ENCODE measurements around the gene CYTH4.

CYTH4 gene

DNA sequence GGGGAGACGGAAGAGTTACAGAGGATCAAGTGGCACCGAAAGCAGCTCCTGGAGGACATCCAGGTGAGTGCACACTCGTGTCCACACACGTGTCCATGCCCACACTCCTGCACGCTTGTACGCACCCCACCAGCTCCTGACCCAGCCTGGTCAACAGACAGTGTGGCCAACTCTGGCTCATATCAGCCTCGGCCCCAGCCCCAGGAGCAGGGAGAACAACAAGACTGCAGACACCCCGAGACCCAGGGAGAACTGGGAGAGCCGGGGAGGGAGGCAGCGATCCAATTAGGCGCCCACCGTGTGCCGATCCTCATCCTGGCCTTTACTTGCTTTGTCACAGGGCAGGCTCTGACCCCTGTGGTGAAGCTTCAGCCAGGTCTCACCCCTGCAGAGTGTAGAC is 10.3 kb downstream of the CYTH4 start:
- DNase-seq: no peak

DNA sequence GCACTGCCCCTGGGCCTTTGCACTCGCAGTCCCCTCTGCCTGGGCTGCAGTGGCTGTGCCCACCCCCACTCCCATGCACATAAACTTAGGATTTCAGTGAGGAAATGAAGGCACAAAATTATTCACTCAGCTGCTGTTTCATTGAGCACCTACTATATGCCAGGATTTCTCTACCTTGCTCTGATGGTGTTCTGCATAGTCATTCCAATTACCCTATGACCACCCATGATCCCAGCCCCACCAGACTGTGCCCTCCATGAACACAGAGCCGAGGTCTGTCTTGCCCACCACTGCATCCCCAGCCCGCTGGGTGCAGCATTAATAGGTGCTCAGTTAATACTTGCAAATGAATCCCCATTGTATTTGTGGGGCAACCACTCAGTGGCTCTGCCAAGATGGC is 10.9 kb downstream of the CYTH4 start:
- DNase-seq: no peak

DNA sequence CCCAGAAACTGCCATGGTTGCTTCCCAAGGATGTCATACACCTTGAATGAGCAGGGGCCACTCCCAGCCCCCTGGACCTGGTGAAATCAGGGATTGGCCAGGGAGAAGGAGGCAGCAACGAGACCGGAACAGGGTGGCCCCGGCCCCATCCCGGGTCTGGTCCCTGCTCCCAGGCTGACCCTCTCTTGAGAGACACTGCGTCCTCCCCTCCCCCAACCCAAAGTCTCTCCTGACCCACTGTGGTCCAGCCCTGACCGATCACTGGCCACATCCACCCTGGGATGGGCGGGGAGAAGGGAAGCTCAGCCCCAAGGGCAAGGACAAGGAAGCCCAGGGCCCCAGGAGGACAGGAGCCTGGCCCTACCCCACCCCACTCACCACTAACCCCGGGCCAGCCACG is 12.4 kb downstream of the CYTH4 start:
- DNase-seq: no peak

DNA sequence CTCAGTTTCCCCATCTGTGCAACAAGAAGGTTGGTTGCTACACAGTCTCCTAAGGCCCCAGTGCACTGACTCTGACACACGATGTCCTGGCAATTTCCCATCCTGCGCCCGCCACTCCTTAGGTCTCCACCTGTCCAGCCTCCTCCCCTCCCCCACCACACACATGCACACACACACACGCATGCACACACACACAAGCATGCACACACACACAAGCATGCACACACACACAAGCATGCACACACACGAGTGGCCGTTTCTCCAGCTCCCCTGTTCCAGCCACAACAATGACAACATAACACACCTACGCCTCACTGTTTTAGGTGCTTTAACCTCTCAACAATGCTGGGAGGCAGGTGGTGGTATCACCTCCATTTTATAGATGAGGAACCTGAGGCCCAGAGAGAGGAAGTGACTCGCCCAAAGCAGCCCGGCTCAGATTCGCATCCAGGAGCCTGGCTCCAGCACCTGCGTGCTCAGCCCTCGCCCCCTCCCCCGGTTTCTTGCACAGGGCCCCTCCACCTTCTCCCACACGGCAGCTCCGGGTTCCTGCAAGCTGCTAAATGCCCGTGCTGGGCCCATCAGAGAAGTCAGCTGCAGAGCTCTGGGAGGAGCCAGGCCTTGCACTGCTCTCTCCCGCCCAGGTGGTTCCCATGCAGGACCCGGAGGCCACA is 13.0 kb downstream of the CYTH4 start:
- no peak for DNase-seq

DNA sequence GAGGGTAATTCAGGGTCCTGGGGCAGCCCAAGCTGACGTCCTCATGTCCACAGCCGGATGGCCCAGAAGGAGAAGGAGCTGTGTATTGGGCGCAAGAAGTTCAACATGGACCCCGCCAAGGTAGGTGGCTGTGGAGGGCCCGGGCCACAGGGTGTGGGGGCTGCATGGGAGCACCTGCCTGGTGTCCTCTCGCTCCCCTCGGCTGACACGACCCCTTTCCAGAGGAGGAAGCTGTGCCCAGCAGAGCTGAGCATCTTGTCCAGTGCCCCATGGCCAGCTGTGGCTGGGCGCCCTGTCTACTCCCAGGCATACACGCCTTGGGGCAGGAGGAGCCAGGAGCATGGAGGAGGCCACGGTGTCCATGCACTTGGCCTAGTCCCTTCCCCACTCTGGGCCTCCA is 13.6 kb downstream of the CYTH4 start:
- no peak for DNase-seq

DNA sequence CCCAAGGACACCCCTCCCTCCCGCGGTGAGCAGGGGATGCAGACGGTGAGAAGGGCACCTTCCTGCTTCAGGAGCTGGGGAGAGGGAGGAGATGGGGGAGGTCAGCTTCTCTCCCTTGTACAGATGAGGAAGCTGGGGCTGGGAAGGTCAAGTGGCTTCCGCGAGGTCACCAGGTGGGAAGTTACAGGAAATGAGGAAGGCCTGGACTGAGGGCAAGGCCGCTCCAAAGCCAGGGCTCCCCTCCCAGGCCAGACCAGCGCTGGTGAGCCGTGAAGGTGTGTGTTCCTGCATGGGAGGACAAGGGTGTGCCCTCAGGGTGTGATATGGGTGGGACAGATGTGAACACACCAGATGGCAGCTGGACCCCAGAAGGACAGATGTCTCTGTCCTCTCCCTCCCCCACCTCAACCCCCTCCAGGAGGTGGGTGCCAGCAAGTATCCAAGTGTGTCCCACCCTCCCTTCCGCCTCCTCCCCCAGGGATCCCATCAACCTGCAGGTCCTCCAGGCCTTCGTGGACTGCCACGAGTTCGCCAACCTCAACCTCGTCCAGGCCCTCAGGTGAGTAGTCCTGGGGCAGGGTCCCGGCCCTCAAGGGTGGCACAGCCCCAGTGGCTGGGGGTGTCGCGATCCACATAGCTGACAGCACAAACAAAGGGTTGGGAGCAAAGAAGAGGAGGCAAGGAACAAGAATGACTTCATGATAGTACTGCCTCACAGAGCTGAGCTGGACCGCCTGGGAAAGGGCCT is 16.6 kb downstream of the CYTH4 start:
- no peak for DNase-seq

DNA sequence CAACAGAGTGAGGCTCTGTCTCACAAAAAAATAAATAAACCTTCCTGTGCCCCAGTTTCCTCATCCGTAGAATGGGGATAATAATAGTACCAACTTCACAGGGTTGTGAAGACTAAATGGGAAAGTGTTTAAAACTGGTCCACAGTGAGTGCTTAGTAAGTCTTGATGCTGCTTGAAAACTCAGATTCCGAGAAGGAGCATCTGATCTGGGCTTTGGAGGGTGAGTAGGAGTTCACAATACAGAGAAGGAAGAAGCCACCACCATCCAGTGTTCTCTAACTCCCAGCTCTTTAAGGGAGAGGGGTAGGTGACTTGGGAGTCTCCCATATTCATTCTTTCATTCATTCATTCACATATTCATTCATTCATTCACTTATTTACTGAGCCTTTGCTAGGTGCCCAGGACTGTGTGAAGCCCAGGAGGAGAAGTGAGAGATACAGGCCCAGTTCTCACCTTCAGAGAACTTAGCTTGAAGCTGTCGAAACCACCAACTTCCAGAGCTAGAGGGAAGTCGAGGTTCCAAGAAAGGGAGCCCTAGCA is 17.7 kb downstream of the CYTH4 start:
- no peak for DNase-seq

DNA sequence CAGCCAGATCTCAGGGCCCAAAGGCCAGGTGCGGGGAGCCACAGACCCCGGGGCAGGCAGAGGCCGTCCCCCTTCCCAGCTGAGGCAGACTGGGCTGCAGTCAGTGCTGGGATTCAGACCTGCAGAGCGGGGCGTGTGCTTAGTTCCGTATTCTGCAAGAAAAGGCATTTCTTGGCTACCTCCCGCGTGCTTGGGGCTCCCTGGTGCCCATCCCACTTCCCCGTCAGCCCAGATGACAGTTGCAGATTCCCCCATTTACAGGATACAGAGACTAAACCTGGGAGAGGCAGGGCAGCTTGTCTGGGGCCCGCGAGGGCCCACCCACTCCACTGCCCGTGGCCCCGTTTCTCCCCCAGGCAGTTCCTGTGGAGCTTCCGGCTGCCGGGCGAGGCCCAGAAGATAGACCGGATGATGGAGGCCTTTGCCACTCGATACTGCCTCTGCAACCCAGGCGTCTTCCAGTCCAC is 18.3 kb downstream of the CYTH4 start:
- DNase-seq: peak; percentile 16

DNA sequence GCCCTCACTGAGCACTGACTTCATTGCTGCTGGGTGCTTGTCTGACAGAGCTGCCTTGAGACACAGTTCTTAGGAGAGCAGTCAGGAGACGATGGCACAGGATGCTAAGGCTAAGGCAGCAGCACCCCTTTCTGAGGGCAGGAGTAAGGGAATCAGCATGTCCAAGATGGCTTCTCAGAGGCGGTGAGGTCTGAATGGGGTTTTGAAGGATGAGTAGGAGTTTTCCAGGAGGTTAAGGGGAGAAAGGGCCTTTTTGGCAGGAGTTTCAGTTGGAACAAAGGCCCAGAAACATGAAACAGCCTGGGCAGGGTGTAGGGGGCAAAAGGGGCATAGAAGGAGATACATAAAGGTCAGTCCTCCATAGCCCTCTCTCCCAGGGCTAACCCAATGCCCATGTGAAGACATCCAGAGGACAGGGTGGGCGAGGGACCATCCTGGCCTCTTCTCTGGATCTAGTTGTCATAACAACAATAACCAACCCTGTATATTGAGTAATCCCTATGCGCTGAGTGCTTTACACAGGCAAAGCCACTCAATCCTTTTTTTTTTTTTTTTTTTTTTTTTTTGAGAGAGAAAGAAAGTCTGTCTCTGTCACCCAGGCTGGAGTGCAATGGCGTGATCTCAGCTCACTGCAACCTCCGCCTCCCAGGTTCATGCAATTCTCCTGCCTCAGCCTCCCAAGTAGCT is 19.0 kb downstream of the CYTH4 start:
- no peak for DNase-seq

DNA sequence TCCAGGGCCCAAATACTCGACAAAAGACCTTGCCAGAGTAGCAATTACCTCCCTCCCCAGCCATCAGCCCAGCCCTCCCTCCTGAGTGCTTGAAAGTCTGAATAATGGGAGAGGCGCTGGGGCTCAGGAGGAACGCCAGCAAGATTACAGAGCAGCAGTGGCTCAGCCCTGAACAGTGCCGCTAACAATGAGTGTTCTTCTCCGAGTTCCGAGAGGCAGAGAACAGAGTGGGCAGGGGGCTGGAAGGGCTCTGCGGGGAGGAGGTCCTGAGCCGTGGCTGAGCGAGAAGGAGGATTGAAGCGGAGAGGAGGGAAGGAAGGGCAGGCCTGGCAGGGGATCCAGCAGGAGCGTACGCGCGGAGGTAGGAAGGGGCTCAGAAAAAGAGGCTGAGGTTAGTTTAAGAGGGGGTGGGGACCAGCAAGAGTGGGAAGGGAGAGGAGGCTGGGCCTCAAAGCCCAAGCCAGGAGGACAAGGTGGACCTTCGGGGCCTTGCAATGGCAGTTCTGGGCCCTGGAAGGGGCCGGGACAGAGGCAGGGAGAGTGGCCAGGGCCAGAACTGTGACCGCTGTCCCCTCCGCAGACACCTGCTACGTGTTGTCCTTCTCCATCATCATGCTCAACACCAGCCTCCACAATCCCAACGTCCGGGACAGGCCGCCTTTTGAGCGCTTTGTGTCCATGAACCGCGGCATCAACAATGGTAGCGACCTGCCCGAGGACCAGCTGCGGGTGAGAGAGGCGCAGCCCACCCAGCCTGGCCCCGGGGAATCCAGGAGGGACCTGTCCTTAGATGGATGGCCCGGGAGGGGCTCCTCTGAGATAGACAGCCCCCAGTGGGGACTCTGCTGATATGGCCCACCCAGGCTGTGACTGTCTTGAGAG is 20.6 kb downstream of the CYTH4 start:
- no peak for DNase-seq

DNA sequence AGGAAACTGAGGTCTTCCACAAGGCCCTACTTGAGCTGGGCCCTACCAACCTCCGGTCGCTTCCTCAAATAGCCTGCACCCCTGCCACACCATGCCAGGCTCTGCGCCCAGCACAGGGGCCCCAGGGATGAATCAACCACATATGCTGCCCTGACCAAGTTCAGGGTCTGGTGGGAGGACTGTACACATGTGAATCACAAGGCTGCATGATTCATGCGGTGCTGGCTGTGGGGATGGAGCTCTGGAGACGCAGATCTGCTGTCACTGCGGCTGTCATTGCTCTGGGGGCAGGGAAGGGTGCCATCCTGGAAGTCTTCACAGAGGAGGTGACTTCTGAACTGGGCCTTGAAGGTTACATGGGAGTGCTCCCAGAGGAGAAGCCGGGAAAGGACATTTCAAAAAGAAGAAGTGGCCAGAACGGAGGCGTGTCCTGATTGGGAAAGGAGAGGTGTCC is 21.5 kb downstream of the CYTH4 start:
- peak; percentile 80 for DNase-seq

DNA sequence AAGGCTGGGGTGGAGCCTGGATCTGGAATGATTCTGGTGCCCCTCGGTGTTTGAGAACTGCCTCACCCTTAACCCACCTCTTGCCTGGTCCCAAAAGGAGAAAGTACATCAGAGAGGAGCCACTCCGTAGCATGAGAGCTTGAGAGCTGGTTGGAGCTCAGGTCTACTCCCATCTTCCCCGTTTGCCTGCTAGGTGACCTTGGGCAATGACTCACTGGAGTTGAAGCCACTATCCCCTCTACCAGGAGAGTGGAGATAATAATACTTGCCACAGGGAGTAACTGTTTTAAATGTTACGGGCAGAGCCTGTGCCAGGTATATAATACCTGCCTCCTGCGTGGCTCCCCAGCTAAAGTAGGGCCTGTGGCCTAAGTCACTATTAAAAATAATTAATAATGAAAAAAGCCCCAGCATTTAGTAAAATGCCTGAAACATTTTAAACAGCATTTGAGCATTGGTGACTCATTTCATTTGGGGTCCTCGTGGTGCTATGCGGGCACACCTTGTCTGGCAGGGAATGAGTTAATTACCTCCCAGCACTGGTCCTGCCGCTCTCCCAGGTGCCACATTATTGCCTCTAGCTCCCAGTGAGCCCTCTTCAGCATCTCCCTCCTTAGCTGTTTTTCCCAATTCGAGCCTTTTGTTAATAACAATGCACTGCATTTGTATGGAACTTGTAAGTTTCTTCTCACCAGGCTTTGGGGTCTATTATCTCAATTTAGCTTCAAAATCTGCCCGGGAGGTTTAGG is 22.5 kb downstream of the CYTH4 start:
- no peak for DNase-seq

DNA sequence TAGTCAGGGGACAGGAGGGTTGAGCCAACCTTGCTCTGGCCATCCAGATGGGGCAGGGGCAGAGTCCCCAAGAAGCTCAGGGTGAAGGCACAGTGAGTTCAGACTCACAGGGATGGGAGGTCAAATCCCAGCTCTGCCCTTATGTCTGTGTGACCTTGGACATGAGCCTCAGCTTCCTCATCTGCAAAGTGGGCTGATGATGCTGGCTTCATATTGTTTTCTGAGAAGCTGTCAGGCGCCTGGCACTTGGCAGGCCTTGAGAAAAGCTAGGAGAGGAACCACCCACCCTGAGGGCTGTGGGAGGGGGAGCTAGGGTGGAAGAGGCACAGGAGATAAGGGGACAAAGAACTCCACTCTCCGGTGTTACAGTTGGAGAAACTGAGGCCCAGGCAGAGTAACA is 23.6 kb downstream of the CYTH4 start:
- DNase-seq: no peak

DNA sequence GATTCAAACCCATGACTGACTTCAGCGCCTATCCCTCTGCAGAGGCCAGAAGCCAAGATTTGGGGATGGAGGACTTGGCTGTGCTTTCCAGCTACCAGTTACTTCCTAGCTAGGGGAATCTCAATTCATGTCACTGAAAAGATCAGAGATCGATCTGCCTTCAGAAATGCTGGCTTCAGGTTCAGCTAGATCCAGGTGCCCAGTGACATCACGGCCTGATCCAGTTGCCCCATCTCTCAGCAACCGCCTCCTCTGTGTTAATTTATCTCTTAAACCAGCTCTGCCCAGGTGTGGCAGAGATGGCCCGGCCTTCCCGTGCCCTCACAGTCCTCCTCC is 24.2 kb downstream of the CYTH4 start:
- no peak for DNase-seq

DNA sequence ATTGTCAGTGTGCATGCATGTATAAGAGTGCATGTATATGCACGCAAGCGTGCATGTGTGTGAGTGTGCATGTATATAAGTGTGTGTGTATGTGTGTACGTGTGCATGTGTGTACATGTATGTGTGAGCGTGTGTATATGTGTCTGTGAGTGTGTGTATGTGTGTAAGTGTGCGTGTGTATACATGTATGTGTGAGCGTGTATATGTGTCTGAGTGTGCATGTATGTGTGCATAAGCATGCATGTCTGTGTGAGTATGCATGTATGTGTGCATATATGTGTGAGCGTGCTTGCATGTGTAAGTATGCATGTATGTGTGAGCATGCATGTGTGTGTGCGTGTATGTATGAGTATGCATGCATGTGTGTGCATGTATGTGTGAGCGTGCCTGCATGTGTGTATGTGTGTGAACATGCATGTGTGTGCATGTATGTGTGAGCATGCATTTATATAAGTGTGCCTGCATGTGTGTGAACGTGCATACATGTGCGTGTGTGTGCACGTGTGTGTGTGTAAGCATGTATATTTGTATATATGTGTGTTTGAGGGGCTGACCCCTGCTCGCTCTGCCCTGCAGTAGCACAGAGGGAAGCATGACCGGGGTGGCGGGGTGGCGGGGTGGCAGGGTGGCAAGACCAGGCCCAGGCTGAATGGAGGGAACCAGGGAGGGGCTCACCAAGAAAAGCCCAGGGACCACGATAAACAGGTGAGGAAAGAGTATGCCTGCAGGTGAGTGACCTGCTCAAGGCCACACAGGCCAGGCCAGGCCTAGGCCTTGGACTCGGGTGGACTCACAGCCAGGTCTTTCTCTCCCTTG is 26.3 kb downstream of the CYTH4 start:
- no peak for DNase-seq

DNA sequence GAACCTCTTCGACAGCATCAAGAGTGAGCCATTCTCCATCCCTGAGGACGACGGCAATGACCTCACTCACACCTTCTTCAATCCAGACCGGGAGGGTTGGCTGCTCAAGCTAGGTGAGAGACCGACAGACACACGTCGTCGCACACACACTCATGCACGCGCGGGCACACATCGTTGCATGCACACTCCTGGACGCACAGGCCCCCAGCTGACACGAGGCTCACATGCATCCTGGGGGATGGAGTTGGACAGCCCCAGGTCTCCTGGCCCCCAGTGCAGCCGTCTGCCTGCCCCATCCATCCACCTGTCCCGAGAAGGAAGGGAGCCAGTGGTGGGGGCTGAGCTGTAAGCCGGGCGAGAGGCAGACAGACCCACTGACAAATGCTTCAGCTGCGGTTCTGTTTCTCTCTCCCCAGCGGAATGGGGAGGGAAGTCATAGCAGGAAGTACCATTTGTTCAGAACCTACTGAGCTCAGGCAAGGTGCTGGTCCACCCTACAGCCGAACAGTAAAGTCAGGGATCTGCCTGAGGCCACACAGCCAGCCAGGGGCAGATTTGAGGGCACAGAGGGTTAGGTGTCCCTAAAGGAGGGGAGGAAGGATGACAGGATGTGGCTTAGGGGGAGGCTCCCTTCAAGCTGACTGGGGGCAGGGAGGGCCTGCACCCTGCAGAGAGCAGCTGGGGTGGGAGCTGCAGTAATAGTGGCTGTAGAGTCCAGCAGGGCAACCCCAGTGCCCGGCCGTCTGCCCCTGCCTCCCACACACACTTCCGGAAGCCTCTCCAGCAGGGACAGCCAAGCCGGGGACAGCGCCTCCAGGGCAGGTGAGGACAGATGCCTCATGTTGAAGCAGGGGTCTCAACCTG is 27.1 kb downstream of the CYTH4 start:
- DNase-seq: no peak

DNA sequence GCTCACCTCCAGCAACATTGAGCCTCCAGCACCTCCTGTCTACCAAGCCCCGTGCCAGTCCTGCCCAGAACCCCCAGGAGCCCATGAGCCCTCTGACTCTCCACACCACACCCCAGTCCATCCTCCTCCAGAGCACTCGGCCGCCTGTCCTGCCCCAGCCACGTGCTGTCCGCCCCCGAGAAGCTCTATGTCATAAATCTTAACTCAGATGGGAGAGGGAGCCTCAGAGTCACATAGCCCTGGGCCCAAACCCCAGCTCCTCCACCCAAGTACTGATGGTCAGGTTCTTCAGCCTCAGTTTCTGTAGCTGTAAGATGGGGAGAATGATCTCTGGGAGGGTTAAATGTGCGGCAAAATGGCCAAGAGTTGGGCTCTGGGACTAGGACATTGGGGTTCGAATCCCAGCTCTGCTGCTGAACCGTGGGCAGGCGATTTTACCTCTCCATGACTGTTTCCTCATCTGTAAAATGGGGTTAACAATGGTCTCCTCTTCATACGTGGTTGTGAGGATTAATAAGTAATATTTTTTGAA is 27.8 kb downstream of the CYTH4 start:
- DNase-seq: no peak

DNA sequence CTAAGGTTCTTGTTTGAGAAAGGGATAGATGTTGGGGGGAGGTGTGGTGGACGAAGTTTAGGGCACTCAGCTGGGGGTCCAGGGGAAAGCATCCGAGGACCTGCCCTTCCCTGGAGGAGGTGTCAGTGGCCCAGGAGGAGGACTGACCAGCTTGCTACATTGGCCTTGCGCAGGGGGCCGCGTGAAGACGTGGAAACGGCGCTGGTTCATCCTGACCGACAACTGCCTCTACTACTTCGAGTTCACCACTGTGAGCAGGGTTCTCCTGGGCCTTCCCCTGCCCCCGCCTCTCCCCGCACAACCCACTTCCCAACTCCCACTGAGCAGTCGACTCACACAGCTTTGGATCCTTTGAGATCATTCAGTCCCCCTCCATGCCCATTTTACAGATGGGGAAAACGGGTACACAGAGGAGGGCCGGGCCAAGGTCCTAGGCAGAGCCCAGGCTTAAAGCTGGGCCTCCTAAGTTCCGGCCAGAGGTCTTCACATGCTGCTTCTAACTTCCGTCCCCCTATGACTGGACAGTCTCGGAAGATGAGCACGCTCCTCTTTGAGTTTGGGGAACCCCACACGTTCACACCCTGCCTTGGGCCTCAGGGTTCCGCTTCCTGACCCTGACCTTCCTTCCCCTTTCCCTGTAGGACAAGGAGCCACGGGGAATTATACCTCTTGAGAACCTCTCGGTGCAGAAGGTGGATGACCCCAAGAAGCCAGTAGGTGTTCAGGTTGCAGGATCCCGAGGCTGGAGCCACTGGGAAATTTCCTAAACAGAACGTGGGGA is 28.7 kb downstream of the CYTH4 start:
- no peak for DNase-seq

DNA sequence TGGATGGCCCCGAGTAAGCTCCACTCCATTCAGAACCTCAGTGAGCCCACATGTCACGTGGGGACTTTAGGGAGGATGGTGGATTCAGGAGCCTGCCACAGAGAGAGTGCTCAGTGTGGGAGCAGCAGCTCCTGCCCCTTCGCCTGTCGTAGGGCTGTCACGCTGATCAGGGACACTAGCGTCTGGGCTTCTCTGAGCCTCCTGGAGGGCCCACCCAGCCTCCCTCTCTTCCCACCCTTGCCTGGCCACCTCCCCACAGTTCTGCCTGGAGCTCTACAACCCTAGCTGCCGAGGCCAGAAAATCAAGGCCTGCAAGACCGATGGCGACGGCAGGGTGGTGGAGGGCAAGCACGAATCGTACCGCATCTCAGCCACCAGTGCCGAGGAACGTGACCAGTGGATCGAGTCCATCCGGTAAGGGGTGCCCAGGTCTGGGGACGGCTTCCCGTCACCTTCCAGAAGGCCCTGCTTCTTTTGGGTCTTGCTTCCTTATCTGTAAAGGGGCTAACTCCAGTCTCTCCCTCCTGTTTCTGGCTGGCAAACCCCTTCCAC is 29.5 kb downstream of the CYTH4 start:
- DNase-seq: no peak
